Neutrophil (primary cell): ENCODE data around the gene PAX5.

ENCODE experiments used
- H3K27ac ChIP-seq: fragments of 200-600 bp; sonication (generic); 2 replicates; pipeline ENCODE4 v1.5.1; 2016; ENCODE audit warnings: mild to moderate bottlenecking, moderate library complexity
- H3K27me3 ChIP-seq: fragments of 200-600 bp; sonication (generic); 2 replicates; pipeline ENCODE4 v1.6.0; 2016; ENCODE audit warnings: mild to moderate bottlenecking
- H3K36me3 ChIP-seq: fragments of 200-600 bp; sonication (generic); 2 replicates; pipeline ENCODE4 v1.5.1; 2017
- H3K4me1 ChIP-seq, 2 experiments: fragments of 200-600 bp in 1 of 2; sonication (generic) in 1 of 2; 1 replicate in 1 of 2; 2 replicates in 1 of 2; pipeline versions ENCODE4 v1.5.1 to v1.6.1; 2013 to 2016; ENCODE audit warnings: low read depth in 1 of 2, low read length in 1 of 2, mild to moderate bottlenecking in 1 of 2, moderate library complexity in 1 of 2; ENCODE audit not compliant: control insufficient read depth in 1 of 2, insufficient read depth in 1 of 2
- H3K4me3 ChIP-seq, 2 experiments: fragments of 200-600 bp in 1 of 2; sonication (generic) in 1 of 2; 1 replicate in 1 of 2; 2 replicates in 1 of 2; pipeline ENCODE4 v1.5.1; 2013 to 2016; ENCODE audit warnings: low read depth in 1 of 2, low read length in 1 of 2, mild to moderate bottlenecking in 1 of 2, moderate library complexity in 1 of 2
- H3K9me3 ChIP-seq: fragments of 200-600 bp; sonication (generic); 2 replicates; pipeline ENCODE4 v1.5.1; 2016
- TF ChIP-seq, protein P1 (sequence below): fragments of 200-600 bp; sonication (generic); IDR thresholded peaks from 2 replicates; pipeline ENCODE4 v1.5.1; 2016; ENCODE audit warnings: antibody characterized with exemption

Gene PAX5

DNA sequence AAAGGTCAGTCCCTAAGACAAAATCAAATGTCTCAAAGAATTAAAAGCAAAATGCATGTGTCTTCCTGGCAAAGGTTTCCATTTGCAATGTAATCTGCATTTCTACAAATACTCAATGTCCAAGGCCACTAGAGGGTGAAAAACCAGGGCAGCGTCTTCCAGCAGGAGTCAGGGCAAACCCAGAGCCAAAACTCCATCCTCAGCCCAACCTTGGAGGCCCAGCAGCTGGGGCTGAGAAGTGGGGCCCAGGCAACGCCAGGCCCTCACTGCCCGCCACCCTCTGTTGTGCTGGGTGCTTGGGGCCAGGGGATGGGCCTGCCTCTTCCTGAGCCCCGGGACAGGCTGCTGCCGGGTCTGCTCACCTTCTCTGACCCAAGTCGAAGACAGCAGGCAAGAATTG lies 200.1 kb downstream of the PAX5 start:
- Histone ChIP-seq H3K9me3 (no peaks in the 10 kb centered on the region), H3K27ac (no peak overlapping the region), H3K27me3 (no peaks in the 10 kb centered on the region), H3K4me3 (no peak overlapping the region), H3K36me3 (no peaks in the 10 kb centered on the region), H3K4me1 (no peaks in the 10 kb centered on the region)
- TF ChIP-seq, protein P1, sequence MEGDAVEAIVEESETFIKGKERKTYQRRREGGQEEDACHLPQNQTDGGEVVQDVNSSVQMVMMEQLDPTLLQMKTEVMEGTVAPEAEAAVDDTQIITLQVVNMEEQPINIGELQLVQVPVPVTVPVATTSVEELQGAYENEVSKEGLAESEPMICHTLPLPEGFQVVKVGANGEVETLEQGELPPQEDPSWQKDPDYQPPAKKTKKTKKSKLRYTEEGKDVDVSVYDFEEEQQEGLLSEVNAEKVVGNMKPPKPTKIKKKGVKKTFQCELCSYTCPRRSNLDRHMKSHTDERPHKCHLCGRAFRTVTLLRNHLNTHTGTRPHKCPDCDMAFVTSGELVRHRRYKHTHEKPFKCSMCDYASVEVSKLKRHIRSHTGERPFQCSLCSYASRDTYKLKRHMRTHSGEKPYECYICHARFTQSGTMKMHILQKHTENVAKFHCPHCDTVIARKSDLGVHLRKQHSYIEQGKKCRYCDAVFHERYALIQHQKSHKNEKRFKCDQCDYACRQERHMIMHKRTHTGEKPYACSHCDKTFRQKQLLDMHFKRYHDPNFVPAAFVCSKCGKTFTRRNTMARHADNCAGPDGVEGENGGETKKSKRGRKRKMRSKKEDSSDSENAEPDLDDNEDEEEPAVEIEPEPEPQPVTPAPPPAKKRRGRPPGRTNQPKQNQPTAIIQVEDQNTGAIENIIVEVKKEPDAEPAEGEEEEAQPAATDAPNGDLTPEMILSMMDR, result no peak

DNA sequence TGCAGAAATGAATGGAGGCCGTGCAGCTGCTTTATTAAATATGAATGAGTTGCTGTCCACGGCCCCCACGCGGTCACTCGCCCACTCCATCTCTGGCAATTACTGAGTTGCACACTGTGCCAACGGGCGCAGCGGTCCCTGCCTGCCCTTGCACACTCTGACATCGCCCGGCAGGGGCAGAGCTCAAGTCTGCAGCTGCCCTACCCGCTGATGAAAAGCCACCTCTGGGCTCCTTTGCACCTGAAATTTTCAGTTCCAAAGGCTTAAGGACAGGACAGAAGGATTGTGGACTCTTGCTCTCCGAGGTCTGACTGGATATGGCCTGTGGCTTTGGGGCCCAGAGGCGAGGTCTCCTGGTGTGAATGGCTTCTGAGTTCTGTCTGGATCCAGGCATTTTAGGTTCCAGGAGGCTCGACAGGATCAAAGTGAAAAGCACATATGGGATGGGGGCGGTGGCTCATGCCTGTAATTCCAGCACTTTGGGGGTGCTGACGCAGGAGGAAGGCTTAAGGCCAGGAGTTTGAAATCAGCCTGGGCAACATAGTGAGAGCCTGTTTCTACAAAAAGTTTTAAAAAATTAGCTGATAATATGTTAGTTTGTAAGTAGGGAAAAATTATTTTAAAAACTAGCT lies 201.8 kb downstream of the PAX5 start:
- Histone ChIP-seq H3K27me3 (no peaks in the 10 kb centered on the region), H3K36me3 (no peaks in the 10 kb centered on the region), H3K4me3 (no peak overlapping the region), H3K9me3 (no peaks in the 10 kb centered on the region), H3K4me1 (no peaks in the 10 kb centered on the region), H3K27ac (no peak overlapping the region)
- TF ChIP-seq, protein P1, result no peak

DNA sequence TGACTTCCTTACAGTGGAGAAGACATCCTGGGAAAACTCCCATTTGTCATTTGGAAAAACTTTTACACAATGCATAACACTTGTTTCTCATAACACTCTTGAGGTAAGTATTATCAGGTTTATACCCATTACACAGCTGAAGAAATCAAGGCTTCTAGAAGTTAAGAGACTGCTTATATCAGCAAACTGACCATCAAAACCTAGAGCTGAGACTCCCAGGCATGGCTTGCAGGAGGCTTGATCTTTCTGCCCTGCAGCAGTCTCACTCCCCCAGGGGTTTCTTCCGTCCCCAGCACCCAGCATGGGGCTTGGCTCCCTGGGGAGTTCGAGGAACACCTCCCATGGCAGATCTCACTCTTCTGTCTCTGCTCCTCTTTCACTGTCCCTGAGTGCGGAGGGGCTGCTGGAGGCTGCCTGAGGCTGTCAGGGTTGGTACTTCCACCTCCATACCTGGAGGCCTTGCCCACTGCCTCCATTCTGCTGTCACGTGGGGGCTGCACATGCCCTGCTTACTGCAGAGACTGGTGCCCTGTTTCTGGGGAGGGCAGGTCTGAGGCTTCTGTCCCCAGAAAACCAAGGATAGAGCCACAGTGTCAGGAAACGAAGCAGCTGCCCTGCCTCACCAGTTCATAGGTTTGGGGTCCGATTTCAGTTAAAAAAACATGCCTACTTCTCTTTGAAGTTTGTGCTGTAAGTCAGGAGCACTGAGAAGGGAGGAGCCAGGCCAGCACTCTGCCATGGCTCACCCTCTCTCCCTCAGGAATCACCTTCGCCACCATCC lies 202.5 kb downstream of the PAX5 start:
- Histone ChIP-seq H3K27me3 (peaks cover 3% of the 10 kb centered on the region), H3K4me3 (no peak overlapping the region), H3K9me3 (no peaks in the 10 kb centered on the region), H3K27ac (no peak overlapping the region), H3K36me3 (no peaks in the 10 kb centered on the region), H3K4me1 (no peaks in the 10 kb centered on the region)
- TF ChIP-seq, protein P1, result no peak

DNA sequence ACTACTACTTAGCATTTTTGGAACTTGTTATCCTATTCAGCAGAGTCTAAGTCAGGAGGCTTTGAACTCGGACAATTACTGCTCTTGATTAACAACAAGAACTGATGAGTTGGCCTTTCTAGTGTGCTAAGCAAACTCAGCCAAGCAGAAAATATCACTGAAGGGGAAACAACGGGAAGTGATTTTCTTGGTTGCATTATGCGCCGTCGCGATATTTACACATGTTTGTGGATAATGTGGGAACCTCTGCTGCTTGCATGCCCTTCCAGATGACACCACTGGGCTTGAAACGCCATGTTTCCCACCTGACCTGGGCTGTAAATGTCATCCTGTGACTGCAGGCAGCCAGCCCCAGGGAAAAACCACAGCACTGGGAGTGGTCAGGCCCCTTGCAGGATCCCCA lies 205.5 kb downstream of the PAX5 start:
- peaks cover 3% of the 10 kb centered on the region for H3K27me3 ChIP-seq
- H3K4me1 ChIP-seq, result no peaks in the 10 kb centered on the region
- H3K36me3 ChIP-seq, result no peaks in the 10 kb centered on the region
- no peaks in the 10 kb centered on the region for H3K9me3 ChIP-seq
- H3K4me3 ChIP-seq, result no peak overlapping the region
- H3K27ac ChIP-seq, result no peak overlapping the region
- TF ChIP-seq, protein P1, result no peak

DNA sequence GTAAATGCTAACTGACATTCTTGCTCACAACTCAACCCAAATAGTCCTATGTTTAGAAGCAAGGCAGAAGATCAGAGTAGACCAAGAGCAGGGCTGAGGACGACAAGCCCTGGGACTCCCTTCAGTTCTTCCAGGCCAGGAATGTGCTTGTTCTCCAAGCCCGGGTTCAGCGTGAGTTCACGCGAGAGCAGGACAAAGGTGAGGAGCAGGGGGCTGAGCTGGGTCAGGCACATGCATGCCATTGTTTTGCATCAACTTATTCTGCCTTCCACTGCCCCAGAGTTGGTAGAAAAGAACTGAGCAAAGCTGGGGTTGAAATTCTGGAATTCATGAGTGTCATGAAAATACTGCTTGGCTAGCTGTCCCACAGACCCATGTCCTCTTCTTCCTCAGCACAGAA lies 206.5 kb downstream of the PAX5 start:
- H3K4me1 ChIP-seq, result no peaks in the 10 kb centered on the region
- no peaks in the 10 kb centered on the region for H3K36me3 ChIP-seq
- no peak overlapping the region for H3K4me3 ChIP-seq
- no peaks in the 10 kb centered on the region for H3K9me3 ChIP-seq
- TF ChIP-seq, protein P1, result no peak
- no peak overlapping the region for H3K27ac ChIP-seq
- H3K27me3 ChIP-seq, result peaks cover 3% of the 10 kb centered on the region
